PC-9 (cell line): ENCODE results near the gene CMTM8. TPM values are rescaled to one million over a fixed set of nuclear protein-coding genes. Genes with fewer than 3 reads are reported as not detected.

ENCODE experiments used
- BruUV-seq: library from RNA; stranded (reverse); fragments of 400-500 nt; replicated peaks from 2 replicates; lab custom pipeline; 2021; lab: Mats Ljungman, UMichigan
- CTCF ChIA-PET: fragments of 300-600 bp; sonication (Branson Sonifier 250); formaldehyde crosslinking; loops from one replicate; lab custom pipeline; 2022; ENCODE audit warnings: antibody characterized with exemption; lab: Charles Lee
- POLR2A ChIA-PET: fragments of 300-600 bp; sonication (Branson Sonifier 250); formaldehyde crosslinking; loops from one replicate; lab custom pipeline; 2022; ENCODE audit warnings: antibody characterized with exemption; ENCODE audit not compliant: unreplicated experiment; lab: Charles Lee
- DNase-seq, 2 experiments: peaks; one replicate each; pipeline versions ENCODE4 v3.0.0 to v3.0.0-alpha.2; 2015 to 2022; ENCODE audit warnings: mixed read lengths in 1 of 2
- H2AFZ ChIP-seq: fragments of 200-600 bp; sonication (generic); 2 replicates; pipeline ENCODE4 v1.8.1; 2017; ENCODE audit warnings: antibody characterized with exemption
- H3F3A ChIP-seq: fragments of 200-600 bp; sonication (generic); 2 replicates; pipeline ENCODE4 v1.8.1; 2017; ENCODE audit warnings: antibody characterized with exemption, mild to moderate bottlenecking, low read depth; ENCODE audit not compliant: insufficient read depth
- H3K27ac ChIP-seq: fragments of 200-600 bp; sonication (generic); 2 replicates; pipeline ENCODE4 v1.6.1; 2016; ENCODE audit warnings: mixed run types
- H3K27me3 ChIP-seq: fragments of 200-600 bp; sonication (generic); 2 replicates; pipeline ENCODE4 v1.6.1; 2016; ENCODE audit warnings: low read depth, mixed run types; ENCODE audit not compliant: insufficient read depth
- H3K36me3 ChIP-seq: fragments of 200-600 bp; sonication (generic); 2 replicates; pipeline ENCODE4 v1.6.1; 2016; ENCODE audit warnings: low read depth, mixed run types
- H3K4me1 ChIP-seq: fragments of 200-600 bp; sonication (generic); replicated peaks from 2 replicates; pipeline ENCODE4 v1.6.1; 2016; ENCODE audit warnings: mixed run types; ENCODE audit not compliant: insufficient read depth
- H3K4me2 ChIP-seq: fragments of 200-600 bp; sonication (generic); 2 replicates; pipeline ENCODE4 v1.6.1; 2017; ENCODE audit warnings: mixed run types
- H3K4me3 ChIP-seq: fragments of 200-600 bp; sonication (generic); 2 replicates; pipeline ENCODE4 v1.6.1; 2016; ENCODE audit warnings: mixed run types
- H3K79me2 ChIP-seq: fragments of 200-600 bp; sonication (generic); 2 replicates; pipeline ENCODE4 v1.6.1; 2017; ENCODE audit warnings: low read depth, mixed run types
- H3K9me2 ChIP-seq: fragments of 200-600 bp; sonication (generic); 2 replicates; pipeline ENCODE4 v1.8.1; 2017; ENCODE audit warnings: mild to moderate bottlenecking; ENCODE audit not compliant: insufficient read depth
- H3K9me3 ChIP-seq: fragments of 200-600 bp; sonication (generic); 2 replicates; pipeline ENCODE4 v1.8.1; 2016; ENCODE audit warnings: low read depth; ENCODE audit not compliant: insufficient read depth
- H4K20me1 ChIP-seq: fragments of 200-600 bp; sonication (generic); 2 replicates; pipeline ENCODE4 v1.8.1; 2017; ENCODE audit not compliant: insufficient read depth
- EZH2 ChIP-seq: fragments of 200-600 bp; sonication (generic); IDR thresholded peaks from 2 replicates; pipeline ENCODE4 v1.8.0; 2017; ENCODE audit warnings: antibody characterized with exemption, low read depth
- intact Hi-C: fragments of 100-400 bp; cut with micrococcal nuclease; formaldehyde crosslinking; loops from one replicate; pipeline ENCODE4 v1.10.0; 2022; ENCODE audit not compliant: unreplicated experiment
- total RNA-seq: library from RNA; stranded (reverse); gene quantifications from 2 replicates; pipeline ENCODE4 v1.2.3, GENCODE V29; 2021
- TF ChIP-seq, protein P1 (sequence below): fragments of 200-600 bp; sonication (generic); conservative IDR thresholded peaks from 2 replicates; pipeline ENCODE4 v1.6.1; 2017; ENCODE audit warnings: mixed run types, antibody characterized with exemption, mild to moderate bottlenecking, moderate library complexity

CMTM8 gene
- total RNA-seq, 1 experiment from 2014 or later: 17.8 TPM

- TSS peak; percentile 37 for BruUV-seq
- H3K4me3 ChIP-seq: peak overlapping the region; percentile 72
- H3K27me3 ChIP-seq: no peaks in the 10 kb centered on the region
- H3F3A ChIP-seq: no peaks in the 10 kb centered on the region; the same call in 1 of the 2 replicates
- peaks cover 17% of the 10 kb centered on the region; the same call in 1 of the 2 replicates for H3K4me1 ChIP-seq
- no peaks in the 10 kb centered on the region for H4K20me1 ChIP-seq
- H3K27ac ChIP-seq: no peak overlapping the region
- no peaks in the 10 kb centered on the region for H3K9me3 ChIP-seq
- intact Hi-C loops: loop anchor here (2.0 to 5.0 kb wide), 3 partner anchors 58 to 183 kb away; no protein-coding TSS in a partner anchor
- H3K36me3 ChIP-seq: 0 out of 2 replicates have a peak, but pooled peaks cover 3% of the 10 kb centered on the region
- H3K9me2 ChIP-seq: no peaks in the 10 kb centered on the region
- peak in 1 of 2 experiments; percentile 26 for DNase-seq
- CTCF ChIA-PET: interaction anchor here (0.6 to 0.7 kb wide), 2 partner anchors 37 to 182 kb away, joined by 3 read pairs; no protein-coding TSS in a partner anchor
- TF ChIP-seq EZH2: no peak
- TF ChIP-seq, protein P1, sequence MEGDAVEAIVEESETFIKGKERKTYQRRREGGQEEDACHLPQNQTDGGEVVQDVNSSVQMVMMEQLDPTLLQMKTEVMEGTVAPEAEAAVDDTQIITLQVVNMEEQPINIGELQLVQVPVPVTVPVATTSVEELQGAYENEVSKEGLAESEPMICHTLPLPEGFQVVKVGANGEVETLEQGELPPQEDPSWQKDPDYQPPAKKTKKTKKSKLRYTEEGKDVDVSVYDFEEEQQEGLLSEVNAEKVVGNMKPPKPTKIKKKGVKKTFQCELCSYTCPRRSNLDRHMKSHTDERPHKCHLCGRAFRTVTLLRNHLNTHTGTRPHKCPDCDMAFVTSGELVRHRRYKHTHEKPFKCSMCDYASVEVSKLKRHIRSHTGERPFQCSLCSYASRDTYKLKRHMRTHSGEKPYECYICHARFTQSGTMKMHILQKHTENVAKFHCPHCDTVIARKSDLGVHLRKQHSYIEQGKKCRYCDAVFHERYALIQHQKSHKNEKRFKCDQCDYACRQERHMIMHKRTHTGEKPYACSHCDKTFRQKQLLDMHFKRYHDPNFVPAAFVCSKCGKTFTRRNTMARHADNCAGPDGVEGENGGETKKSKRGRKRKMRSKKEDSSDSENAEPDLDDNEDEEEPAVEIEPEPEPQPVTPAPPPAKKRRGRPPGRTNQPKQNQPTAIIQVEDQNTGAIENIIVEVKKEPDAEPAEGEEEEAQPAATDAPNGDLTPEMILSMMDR: no peak
- peak overlapping the region; percentile 89 for H3K4me2 ChIP-seq
- peaks cover 31% of the 10 kb centered on the region for H3K79me2 ChIP-seq
- peak overlapping the region; percentile 90 for H2AFZ ChIP-seq
- POLR2A ChIA-PET: no interaction called here
Observed at GRCh38 chr3:32239307-32240158, 1.1 kb downstream of the CMTM8 start.

DNA sequence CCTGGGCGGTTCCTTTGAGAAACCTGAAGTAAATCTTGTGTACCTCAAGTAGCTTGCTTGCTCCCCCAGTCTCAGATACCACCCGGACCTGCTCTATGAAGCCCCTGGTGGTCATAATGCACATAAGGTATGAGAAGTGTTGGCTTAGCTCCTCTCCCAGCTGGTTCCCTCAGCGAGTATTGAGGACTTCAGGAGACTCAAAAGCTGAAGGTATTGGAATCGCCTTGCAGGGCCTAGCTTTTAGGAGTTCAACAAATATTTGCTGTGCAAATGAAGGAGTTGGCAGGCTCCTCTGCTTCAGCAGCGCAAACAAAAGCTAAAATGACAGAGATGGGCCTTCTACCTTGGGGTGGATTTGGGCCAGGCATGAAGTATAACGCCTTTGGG, 1.7 kb downstream of the CMTM8 start:
- DNase-seq: peak; percentile 8 to 47
- H2AFZ ChIP-seq: no peak overlapping the region
- TF ChIP-seq EZH2: no peak
- TF ChIP-seq, protein P1: peak; percentile 49
- no peaks in the 10 kb centered on the region; the same call in 1 of the 2 replicates for H3F3A ChIP-seq
- CTCF ChIA-PET: no interaction called here
- H3K27ac ChIP-seq: no peak overlapping the region
- intact Hi-C loops: no loop called here
- peaks cover 31% of the 10 kb centered on the region for H3K79me2 ChIP-seq
- peak overlapping the region; percentile 72; the same call in 1 of the 2 replicates for H3K4me3 ChIP-seq
- 0 out of 2 replicates have a peak, but pooled peaks cover 3% of the 10 kb centered on the region for H3K36me3 ChIP-seq
- no peaks in the 10 kb centered on the region for H3K27me3 ChIP-seq
- no peaks in the 10 kb centered on the region for H3K9me2 ChIP-seq
- no peaks in the 10 kb centered on the region for H3K9me3 ChIP-seq
- H4K20me1 ChIP-seq: no peaks in the 10 kb centered on the region
- BruUV-seq: no TSS peak
- H3K4me1 ChIP-seq: peaks cover 17% of the 10 kb centered on the region; the same call in 1 of the 2 replicates
- H3K4me2 ChIP-seq: peak overlapping the region; percentile 89
- POLR2A ChIA-PET: no interaction called here

GRCh38 chr3:32241100-32241499, 2.6 kb downstream of the CMTM8 start:
- CTCF ChIA-PET: interaction anchor here (0.6 kb wide), 1 partner anchor 35 kb away, joined by 3 read pairs; no protein-coding TSS in a partner anchor
- Histone ChIP-seq H3K4me2 (no peak overlapping the region), H3F3A (no peaks in the 10 kb centered on the region; the same call in 1 of the 2 replicates), H2AFZ (no peak overlapping the region), H3K4me3 (no peak overlapping the region), H3K9me2 (no peaks in the 10 kb centered on the region), H3K9me3 (no peaks in the 10 kb centered on the region), H3K27me3 (no peaks in the 10 kb centered on the region), H3K36me3 (0 out of 2 replicates have a peak, but pooled peaks cover 3% of the 10 kb centered on the region), H3K4me1 (peaks cover 20% of the 10 kb centered on the region; the same call in 1 of the 2 replicates), H4K20me1 (no peaks in the 10 kb centered on the region), H3K79me2 (peaks cover 31% of the 10 kb centered on the region), H3K27ac (no peak overlapping the region)
- POLR2A ChIA-PET: no interaction called here
- TF ChIP-seq EZH2: no peak
- TF ChIP-seq, protein P1: no peak
- no peak for DNase-seq
- no TSS peak for BruUV-seq
- intact Hi-C loops: no loop called here
